C4-2B (cell line): ENCODE data around the gene UBR4.

Experiments used
- CTCF ChIP-seq: fragments of 450-650 bp; conservative IDR thresholded peaks from 2 replicates; pipeline ENCODE4 v1.5.1; 2017; ENCODE audit warnings: mild to moderate bottlenecking
- ZFX ChIP-seq: fragments of 450-650 bp; IDR thresholded peaks from 2 replicates; pipeline ENCODE4 v1.6.1; 2017

DNA sequence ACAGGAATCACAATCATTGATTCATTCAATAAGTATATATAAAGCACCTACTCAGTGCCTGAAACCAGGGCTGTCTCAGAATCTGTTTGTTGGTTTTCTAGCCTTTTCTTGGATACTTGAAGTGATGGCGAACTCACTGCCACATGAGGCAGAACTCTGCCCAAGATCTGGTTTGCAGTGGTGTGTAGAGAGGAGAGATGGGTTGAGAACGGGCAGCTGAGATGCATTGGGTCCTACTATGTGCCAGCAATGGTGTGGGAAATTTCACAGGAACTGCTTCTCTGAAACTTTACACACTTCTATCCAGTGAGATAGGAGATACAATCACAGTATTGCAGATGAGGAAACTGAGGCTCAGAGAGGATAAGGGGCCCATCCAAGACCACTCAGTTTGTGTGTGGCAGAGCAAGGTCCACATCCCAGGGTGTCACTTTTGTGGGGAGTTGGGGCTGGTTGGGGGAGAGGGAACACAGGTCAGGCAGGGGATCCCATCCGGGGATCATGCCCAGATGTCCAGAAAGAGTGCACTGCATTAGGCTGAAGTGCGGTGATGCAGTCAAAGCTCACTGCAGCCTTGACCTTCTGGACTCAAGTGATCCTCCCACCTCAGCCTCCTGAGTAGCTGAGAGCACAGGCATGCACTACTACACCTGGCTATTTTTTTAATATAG, 169.9 kb downstream of the UBR4 start:
- TF ChIP-seq CTCF (no peak), ZFX (no peak)
